Measurements from ENCODE around the gene AGR3.
"Not testable (repeated sequence)": the region's sequence is repeated elsewhere in the genome, so short reads cannot be mapped to it uniquely, and the experiment has no call there.

AGR3 gene

DNA sequence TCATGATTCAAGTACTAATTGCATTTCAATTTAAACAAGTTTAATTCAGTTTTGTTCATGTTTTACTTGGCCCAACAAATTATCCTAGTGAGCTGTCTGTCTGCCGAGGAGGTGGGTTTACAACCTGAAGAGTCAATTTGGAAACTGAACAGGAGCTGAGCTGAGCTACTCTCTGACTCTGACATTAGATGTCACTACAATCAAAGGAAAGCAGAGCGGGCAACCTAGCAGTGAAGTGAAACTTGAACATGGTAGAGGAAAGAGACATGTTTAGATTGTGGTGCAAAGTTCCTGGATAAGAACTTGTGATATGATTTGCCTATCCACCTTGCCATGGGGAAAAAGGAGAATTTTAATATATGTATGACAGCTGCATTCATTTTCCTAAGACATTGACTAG is 9.6 kb upstream of the AGR3 start:
- DNase-seq (ENCODE audit: low spot score) = no peak

DNA sequence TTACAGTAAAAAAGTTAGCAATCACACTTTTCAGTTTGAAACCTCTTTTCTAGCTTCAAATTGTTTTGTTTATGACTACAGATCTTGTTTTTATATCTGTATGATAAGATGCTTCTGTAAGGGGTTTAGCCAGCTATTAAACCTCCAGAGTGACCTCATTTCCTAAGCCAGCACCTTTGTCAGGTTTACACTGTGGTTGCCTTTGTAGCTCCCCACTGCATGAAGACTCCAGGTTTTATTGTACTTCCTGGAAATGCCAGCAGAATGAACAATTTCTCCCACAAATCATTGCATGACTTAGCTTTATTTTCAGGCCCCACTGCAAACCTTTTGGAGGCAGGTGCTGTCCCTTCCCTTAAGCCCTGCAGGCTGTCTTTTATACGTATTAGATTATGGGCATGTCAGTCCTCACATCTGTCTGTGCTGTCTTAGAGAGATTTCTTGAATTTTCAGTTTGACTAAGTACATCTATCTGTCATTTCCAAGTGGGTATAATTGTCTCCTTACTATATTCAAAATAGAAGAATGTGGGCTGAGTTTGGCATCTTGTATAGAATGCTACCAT is 8.2 kb upstream of the AGR3 start:
- DNase-seq (ENCODE audit: low spot score) = no peak

DNA sequence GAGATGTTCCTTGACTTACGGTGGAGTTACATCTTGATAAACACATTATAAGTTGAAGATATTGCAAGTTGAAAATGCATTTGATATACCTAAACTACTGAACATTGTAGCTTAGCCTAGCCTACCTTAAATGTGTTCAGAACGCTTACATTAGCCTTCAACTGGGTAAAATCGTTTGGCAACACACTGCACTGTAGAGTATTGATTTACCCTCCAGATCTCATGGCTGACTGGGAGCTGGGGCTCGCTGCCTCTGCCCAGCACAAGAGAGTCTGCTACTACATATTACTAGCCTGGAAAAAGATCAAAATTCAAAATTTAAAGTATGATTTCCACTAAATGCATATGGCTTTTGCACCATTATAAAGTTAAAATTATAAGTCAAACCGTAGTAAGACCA is 7.5 kb upstream of the AGR3 start:
- no peak for DNase-seq (ENCODE audit: low spot score)

DNA sequence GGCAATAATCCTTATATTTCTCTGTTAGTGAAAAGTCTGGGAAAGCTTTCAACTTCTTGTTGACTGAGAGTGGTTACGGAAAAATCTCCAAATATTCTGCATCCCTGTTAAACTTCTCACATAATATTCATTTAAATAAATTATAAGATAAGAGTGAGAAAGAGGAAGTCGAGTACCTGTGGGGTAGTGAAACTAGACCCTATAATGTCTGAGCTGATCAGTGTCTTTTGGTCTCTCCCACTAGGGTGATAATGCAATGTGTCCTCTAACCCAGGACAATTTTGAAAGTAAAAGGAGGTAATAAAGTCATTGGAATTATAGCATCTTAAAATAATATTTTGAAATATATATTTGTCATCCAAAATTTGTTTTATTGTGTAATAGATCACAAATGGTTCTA is 2.1 kb upstream of the AGR3 start:
- DNase-seq (ENCODE audit: low spot score) = no peak

DNA sequence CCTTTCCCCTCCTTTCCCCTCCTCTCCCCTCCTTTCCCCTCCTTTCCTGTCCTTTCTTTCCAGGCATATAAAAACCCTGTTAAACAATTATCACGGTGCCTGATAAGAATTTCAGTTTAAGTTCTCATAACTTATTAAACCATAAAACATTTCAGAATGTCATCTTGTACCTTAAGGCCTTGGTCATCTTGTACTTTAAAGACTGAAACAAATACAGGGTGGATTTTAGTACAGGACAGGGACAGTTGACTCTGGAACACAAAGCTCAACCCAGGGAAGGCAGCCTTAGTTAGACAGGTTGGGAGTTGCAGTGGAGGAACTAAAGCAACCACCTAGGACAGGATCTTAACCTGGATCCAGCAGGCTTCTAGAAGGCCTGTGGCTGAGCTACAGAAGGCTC is 1.2 kb downstream of the AGR3 start:
- DNase-seq (ENCODE audit: low spot score) = no peak

DNA sequence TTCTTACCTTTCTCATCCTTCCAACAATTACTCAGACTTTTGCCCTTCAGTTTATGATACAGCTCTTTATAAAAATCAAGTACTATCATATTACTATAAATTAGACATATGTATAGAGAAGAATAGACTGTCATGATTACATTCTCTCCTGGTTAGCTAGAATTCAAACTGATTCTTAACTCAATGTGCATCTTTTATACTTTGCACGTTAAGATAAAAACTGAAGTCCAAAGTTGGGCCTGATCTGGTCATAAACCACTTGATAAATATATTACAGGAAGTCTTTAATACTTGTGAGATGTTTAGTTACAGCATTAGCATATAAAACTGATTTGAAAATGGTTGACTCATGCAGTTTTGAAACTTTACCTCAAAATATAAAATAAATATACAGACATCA is 2.6 kb downstream of the AGR3 start:
- no peak for DNase-seq (ENCODE audit: low spot score)

DNA sequence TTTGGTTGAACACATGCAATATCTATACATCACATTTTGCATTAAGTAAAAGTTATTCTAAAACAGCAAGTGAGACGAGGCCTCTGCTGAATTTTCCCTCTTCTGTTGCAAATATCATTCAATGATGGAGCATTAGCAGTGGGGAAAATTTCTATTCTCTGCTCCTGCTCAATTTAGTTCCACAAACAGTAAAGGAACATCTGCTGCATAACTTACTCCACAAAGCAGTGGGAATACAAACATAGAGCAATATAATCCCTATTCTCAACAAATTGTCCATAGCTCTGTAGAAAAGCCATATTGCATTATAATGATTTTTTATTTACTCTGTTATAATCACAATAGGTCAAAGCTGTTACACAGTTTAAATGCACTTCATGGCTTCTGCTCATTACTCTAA is 5.9 kb downstream of the AGR3 start:
- DNase-seq (ENCODE audit: low spot score) = no peak

DNA sequence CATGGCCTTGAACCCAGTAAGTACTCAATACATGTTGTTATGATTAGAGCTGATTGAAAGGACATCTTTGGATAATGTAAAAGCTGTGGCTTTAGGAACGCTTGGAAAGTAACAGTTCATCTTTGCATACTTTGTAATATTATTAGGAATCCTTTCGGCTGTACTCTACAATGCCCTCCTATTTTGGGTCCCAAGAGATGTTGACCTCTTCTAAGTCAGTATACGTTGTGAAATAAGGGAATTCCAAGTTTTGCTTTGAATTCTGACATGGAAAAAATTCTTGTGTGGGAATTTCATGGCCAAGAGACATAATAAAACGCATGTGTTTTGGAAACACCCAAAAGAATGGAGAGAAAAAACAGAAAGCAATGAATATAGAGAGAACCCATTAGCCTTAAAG is 7.7 kb downstream of the AGR3 start:
- DNase-seq (ENCODE audit: low spot score) = no peak

DNA sequence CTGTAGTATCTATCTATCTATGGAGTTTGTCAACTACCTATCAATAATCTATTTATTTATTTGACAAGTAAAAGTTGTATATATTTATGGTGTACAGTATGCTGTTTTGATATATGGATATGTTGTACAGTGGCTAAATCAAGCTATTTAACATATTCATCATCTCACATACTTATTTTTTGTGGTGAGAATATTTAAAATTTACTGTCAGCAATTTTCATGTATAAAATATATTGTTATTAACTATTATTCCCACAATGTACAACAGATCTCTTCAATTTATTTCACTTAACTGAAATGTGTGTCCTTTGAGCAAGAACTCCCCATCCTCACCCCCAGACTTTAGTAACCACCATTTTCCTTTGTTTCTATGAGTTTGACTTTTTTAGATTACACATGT is 14.5 kb downstream of the AGR3 start:
- DNase-seq (ENCODE audit: low spot score) = no peak

DNA sequence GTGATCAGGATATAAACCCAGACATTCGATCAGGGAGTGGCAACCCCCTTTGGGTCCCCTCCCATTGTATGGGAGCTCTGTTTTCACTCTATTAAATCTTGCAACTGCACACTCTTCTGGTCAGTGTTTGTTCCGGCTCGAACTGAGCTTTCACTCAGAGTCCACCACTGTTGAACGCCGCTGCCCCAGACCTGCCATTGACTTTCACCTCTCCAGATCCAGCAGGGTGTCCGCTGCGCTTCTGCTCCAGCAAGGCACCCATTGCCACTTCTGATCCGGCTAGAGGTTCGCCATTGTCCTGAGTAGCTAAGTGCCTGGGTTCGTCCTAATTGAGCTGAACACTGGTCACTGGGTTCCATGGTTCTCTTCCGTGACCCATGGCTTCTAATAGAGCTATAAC is 28.6 kb downstream of the AGR3 start:
- not testable (repeated sequence) for DNase-seq (ENCODE audit: low spot score)

DNA sequence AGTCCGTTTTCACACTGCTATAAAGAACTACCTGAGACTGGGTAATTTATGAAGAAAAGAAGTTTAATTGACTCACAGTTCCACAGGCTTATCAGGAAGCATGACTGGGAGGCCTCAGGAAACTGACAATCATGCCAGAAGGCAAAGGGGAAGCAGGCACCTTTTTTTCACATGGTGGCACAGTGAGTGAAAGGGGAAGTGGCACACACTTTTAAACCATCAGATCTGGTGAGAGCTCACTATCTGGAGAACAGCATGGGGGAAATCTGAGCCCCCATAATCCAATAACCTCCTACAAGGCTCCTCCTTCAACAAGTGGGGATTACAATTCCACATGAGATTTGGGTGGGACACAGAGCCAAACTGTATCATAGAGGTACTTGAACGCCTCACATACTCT is 30.0 kb downstream of the AGR3 start:
- no peak for DNase-seq (ENCODE audit: low spot score)

DNA sequence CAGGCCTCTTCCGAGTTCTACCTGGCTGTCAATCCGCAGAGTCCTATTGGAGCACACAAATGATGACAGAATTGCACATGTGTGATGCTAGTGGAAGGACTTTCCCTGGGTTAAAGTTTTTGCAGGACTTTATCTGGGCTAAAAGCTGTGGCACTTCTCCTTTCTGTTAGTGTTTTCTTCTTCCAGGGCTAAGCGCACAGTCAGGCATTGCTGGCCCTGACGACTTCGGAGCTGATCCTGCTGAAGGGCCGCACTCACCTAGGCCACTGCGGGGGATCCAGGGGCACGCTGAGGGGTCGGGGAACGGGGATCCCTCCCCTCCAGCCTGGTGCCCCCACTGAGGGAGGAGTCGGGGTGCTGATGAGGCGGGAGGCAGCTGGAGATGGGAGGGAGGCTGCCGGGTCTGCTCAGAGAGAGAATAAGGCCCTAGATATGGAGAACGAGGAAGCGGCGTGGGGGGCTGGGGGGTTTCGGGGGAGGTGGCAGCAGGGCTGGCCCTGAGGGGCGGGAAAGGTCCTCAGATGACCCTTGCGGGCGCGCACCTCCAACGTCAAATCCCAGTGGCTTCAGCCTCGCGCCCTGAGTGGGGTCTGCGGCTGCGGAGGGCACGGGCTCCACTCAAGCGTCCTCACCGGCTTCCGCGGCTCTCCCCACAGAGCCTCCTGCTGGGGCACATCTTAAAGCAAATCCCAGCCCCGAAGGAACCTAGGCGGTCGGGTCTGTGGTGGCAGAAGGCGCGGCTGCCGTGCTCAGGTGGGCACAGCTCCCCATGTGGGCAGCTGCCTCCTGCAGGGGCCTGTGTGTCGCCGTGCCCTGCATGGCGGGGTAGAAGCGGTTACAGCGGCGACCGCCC is 30.9 kb downstream of the AGR3 start:
- DNase-seq (ENCODE audit: low spot score) = no peak

DNA sequence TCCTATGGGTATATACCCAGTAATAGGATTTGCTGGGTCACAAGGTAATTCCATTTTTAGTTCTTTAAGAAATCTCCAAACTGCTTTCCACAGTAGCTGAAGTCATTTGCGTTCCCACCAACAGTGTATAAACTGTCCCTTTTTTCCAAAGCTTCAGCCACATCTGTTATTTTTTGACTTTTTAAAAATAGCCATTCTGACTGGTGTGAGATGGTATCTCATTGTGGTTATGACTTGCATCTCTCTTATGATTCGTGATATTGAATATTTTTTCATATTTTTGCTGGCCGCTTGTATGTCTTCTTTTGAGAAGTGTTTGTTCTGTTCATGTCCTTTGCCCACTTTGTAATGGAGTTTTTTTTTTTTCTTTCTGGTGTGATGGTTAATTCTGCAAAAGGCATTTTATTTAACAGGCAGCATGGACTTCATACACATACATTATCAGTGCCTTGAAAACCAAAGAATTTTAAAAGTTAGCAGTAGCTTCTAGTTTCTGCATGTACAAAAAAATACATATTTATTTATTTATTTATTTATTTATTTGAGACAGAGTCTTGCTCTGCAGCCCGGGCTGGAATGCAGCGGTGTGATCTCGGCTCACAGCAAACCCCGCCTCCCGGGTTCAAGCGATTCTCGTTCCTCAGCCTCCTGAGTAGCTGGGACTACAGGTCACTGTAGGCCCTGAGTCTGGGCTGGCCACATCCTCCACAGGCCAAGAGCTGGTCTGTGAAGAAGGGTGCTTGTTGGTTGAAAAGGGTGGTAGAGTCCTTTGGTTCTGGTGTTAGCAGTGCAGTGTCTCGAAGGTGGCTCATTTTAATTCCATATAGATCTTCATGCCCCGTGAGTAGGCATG is 32.3 kb downstream of the AGR3 start:
- DNase-seq (ENCODE audit: low spot score) = no peak

DNA sequence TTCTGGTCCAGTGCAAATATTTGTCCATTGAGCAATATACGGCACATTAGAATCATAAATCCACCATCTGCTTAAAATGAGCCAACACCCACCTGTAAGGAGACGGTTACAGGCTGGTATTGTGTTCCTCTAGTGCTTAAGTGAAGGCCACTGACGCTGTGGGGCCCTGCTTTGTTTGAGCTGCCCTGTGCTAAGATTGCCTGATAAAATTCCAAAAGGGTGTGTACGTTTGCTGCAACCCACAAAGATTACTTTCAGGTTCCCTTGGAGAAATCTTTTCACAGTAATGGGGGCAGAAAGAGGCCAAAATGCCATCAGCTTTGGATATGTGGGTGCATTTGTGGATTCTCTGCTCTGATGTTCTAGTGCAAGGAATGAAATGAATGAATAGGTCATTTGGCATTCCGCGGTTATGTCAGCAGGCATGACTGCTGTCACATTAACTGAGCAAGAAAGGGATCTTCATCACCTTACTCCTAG is 34.4 kb downstream of the AGR3 start:
- DNase-seq (ENCODE audit: low spot score) = no peak

DNA sequence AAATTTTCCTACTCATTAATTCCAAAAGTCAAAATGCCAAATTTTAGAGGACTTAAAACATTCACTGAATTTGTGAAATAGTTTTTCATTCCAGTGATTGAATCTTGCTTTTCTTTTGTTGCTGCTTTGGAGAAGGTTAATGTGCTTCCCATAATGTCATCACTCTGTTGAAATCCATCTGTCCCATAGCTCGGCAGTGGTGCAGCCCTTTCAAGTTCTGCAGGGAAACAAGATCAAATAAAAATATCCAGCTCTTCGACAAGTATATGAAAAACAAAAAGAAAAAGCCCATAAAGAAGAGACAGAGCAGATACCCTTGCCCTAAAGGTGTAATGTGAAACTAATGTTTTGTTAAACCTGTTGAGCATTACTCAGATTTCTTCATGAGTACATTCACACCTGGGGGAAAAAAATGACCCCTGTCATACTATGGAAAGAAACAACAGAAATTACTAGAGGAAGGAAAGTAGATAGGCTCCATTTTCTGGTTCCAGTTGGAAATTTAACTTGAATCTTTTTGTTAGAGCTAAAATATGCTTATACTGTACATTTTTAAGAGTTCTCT is 35.1 kb downstream of the AGR3 start:
- no peak for DNase-seq (ENCODE audit: low spot score)

DNA sequence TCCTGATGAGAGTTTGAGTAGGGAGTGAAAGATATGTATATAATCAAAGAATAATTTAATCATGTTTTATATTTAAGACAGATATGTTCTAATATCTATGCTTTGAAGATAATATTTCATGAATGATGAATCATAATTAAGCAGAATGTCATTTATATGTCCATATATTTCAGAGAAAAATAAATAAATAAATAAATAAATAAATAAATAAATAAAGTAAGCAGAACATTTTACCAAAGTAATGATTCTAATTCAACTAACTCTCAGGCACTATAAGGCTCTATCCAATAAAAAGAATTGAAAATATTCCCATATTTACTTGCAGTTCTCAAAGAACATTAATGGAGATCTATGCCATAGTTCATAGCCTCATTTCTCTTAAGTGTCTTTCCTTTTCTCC is 36.0 kb downstream of the AGR3 start:
- DNase-seq (ENCODE audit: low spot score) = no peak

DNA sequence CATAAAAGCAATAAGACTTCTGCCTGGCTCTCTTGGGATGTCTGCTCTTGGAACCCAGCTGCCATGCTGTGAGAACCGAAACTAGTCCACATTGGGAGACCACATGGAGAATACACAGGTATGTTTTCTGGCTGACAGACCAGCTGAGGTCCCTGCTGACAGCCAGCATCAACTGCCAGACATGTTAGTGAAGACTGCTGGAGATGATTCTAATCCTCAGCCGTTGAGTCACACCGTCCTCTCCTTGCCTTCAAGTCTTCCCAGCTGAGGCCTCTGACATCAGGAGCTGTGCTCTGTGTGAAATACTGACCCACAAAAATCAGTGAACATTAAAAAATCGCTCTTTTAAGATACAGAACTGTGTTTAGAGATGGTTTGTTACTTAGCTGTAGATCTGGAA is 40.1 kb downstream of the AGR3 start:
- no peak for DNase-seq (ENCODE audit: low spot score)

DNA sequence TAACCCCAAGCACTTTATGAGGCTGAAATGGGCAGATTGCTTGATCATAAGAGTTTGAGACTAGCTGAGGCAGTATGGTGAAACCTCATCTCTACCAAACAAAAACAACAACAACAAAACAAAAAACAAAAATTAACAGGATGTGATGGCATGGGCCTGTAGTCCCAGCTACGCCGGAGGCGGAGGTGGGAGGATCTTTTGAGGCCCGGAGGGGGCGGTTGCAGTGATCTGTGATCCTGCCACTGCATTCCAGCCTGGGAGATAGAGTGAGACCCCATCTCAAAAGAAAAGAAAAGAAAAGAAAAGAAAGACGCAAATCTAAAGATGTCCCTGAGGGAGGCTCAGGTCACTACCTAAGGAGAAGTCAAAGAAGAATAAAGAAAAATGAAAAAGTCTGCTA is 41.7 kb downstream of the AGR3 start:
- no peak for DNase-seq (ENCODE audit: low spot score)

DNA sequence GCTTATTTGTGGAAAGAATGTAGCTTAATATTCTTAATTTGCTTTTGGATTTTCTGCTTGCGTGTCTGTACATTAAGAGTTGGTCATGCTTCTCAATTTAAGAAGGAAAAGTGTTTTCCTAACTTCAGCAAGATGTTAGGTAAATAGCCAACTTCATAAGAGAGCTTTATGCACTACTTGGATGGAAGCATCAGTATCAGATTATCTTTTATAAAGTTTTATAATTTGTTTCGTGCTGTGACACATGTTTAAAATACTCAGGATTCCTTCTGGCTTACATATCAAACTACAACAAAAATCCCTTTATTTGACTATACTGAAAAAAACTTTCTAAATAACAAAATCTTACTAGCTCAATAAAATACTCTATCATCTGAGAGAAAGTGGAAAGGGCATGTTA is 42.1 kb downstream of the AGR3 start:
- no peak for DNase-seq (ENCODE audit: low spot score)

DNA sequence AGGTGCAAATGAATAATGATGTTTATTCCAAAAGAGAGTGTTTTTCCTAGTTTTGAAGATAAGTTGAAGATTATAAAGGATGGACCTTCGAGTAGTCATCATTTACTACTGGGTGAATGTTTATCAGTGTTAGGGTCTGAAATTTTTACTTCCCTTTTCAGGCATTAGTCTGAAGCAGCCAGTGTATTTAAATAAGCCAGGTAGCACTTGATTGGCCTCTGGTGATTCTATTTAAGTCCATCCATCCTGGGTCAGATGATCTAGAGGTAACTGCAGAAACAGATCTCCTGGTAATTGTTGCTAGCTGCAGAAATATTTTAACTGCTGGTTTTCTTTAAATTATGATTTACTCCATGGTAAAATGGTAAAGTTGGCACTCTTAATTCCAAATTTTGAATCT is 42.9 kb downstream of the AGR3 start:
- DNase-seq (ENCODE audit: low spot score) = no peak

DNA sequence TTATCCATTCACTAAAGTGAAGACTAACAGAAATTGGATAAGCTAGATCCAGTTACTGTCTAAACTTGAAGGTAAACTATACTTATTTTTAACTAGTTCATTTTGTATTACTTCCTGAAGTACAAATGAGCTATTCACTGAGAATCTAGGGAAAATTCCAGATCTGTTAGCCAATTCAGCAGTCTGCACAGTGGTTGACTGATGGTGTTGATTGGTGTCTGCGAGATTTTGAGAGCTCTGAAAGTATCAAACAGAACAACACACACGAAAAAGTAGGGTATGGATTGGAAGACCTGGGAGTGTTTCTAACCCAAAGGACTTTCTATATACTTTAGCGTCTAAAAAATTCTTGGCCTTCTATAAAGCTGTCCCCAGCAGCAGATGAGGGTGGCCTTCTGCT is 43.4 kb downstream of the AGR3 start:
- DNase-seq (ENCODE audit: low spot score) = no peak

DNA sequence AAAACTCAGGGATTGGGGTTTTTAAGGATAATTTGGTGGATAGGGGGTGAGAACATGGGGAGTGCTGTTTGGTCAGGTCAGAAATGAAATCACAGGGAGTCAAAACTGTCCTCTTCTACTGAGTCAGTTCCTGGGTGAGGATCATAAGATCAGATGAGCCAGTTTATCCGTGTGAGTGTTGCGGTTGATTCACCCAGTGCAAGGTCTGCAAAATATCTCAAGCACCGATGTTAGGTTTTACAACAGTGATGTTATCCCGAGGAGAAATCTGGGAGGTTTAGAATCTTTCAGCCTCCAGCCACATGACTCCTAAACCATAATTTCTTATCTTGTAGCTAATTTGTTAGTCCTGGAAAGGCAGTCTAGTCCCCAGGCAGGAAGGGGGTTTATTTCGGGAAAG is 45.3 kb downstream of the AGR3 start:
- DNase-seq (ENCODE audit: low spot score) = no peak

DNA sequence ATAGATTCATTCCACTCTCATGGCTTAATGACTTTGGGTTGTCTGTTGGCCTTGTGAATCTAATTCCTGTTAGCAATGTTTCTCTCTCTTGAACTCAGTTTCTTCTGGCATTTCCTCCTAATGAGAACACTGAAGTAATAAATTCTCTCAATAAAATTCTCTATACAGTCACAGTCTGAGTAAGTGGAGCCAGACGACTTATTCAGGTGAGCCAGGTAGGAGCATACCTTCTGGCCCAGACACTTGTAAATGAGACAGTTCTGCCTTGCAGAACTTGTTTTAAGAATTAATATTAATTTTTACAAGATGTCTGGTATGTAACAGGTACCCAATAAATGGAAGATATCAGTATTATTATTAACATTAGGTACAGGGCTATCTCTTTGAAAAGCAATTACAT is 48.4 kb downstream of the AGR3 start:
- DNase-seq (ENCODE audit: low spot score) = no peak

Measured in hematopoietic multipotent progenitor cell treated with erythropoietin and hydrocortisone succinate and interleukin-3 and kit ligand, for 17 days (in vitro differentiated cells).